ENCODE results near the gene IDH3B. TPM values are rescaled to one million over a fixed set of nuclear protein-coding genes. Genes with fewer than 3 reads are reported as not detected.

The IDH3B gene
- total RNA-seq, 1 donor from 2014 or later, result 65.5 TPM

- H3K27me3 ChIP-seq, result peaks cover 11% of the 10 kb centered on the region
- intact Hi-C loops (cut with DNase I), result no loop called here
Observed at GRCh38 chr20:2700913-2701620, 37.1 kb upstream of the IDH3B start.

DNA sequence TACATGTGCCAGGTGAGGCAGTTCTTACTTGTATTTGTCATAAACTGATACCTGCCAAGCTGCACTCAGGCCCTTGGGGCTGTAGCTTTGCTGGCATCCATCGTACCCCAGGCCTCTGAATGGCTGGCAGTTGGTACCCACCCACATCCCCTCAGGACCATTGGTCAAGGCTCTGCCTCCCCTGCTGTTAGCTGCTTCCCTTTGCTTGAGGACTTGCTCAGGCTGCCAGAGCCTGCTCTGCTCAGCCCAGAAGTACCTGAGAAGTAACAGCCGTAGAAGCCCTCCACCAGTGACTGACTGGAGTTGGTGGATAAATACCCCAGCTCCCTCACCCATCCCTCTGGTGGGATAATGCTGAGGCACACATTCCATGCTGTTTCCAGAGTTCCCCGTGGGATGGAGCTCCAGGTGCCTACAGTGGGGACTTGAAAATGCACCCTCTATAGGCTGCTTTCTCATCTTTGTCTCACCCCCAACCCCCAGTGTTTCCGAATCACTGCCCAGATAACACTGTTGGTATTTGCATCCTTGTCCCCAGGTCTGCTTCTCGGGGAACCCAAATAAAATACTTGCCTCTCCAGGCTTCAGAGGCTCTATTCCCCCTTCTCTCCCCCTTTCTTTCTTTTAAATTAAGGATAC, 35.9 kb upstream of the IDH3B start:
- no peak for ATAC-seq
- TF ChIP-seq CTCF (IDR thresholded peaks at IDR 0.05), result no peak
- no peak for DNase-seq
- H3K36me3 ChIP-seq, result no peaks in the 10 kb centered on the region
- H3K9me3 ChIP-seq, result no peaks in the 10 kb centered on the region
- H3K27ac ChIP-seq, result no peak overlapping the region
- intact Hi-C loops (cut with DNase I), result no loop called here
- H3K27me3 ChIP-seq, result peaks cover 19% of the 10 kb centered on the region
- H3K4me3 ChIP-seq, result no peak overlapping the region
- no peaks in the 10 kb centered on the region for H3K4me1 ChIP-seq

More at GRCh38 chr20:2700913-2701620, 37.1 kb upstream of the IDH3B start:
- H3K27ac ChIP-seq, result no peak overlapping the region
- H3K4me1 ChIP-seq, result no peaks in the 10 kb centered on the region
- H3K9me3 ChIP-seq, result no peaks in the 10 kb centered on the region
- TF ChIP-seq CTCF (IDR thresholded peaks at IDR 0.05), result no peak
- no peaks in the 10 kb centered on the region for H3K36me3 ChIP-seq
- no peak overlapping the region for H3K4me3 ChIP-seq
- no peak for ATAC-seq
- DNase-seq, result no peak

- intact Hi-C loops (cut with DNase I), result no loop called here
- DNase-seq, result no peak
- no peaks in the 10 kb centered on the region for H3K9me3 ChIP-seq
Observed at GRCh38 chr20:2698912-2699311, 34.9 kb upstream of the IDH3B start.

DNA sequence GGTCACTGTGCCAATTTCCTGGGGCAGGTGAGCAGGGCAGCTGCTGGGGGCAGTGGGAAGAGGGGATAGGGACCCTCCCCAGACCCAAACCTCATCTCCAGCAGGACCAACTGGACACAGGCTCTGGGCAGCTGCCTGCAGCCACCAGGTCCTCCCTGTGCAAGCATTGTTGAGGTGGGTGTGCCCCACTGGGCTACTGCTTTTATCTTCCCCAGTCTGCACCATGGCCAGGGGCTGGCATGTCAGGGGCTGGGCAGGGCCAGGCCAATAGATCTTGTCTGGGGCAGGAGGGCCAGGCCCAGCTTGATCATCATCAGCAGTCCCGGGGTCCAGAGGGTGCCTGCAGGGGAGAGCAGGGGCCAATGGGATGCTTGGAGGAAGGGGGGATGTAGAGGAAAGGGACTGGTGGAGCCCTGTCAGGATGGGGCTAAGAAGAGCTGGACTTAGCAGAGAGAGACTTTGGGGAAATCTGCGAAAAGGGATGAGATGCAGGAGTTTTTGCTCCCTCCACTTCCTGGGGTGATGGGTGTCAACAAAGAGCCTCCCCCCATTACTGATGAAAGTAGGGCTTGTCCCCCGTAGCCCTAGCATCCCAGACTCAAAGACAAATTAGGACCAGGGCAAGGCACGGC, 34.3 kb upstream of the IDH3B start:
- intact Hi-C loops (cut with DNase I), result no loop called here

More at GRCh38 chr20:2698912-2699311, 34.9 kb upstream of the IDH3B start:
- Histone ChIP-seq H3K36me3 (no peaks in the 10 kb centered on the region), H3K27me3 (peaks cover 27% of the 10 kb centered on the region), H3K4me1 (peaks cover 6% of the 10 kb centered on the region), H3K27ac (no peak overlapping the region), H3K4me3 (no peak overlapping the region)
- no peak for TF ChIP-seq CTCF (IDR thresholded peaks at IDR 0.05)
- ATAC-seq, result no peak

DNA sequence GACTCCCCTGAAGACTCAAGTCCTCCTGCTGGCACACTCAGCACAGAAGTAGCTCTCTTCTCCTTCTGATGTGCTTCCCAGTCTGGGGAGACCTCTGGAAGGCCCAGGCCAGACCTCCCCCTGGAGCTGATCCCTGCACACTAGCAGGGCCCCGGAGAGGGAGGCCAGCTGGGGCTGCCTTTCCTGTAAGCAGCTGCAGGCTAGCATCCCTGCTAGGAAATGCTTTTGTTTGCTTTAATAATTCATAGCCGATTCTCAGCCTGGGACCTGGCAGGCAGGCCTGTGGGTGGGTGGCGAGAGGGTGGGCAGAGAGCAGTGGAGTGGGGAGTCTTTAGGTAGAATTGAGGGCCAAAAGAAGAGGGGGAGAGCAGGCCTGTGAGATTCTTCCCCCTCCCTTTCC, 33.8 kb upstream of the IDH3B start:
- no peak for ATAC-seq
- H3K4me3 ChIP-seq, result no peak overlapping the region
- DNase-seq, result no peak
- H3K9me3 ChIP-seq, result no peaks in the 10 kb centered on the region
- no peak overlapping the region for H3K27ac ChIP-seq
- H3K27me3 ChIP-seq, result peaks cover 30% of the 10 kb centered on the region
- no peak for TF ChIP-seq CTCF (IDR thresholded peaks at IDR 0.05)
- intact Hi-C loops (cut with DNase I), result no loop called here
- peaks cover 11% of the 10 kb centered on the region for H3K4me1 ChIP-seq
- no peaks in the 10 kb centered on the region for H3K36me3 ChIP-seq

More for the DNA sequence above, 34.3 kb upstream of the IDH3B start:
- DNase-seq (no peak), ATAC-seq (no peak)
- Histone ChIP-seq H3K4me1 (peaks cover 11% of the 10 kb centered on the region), H3K36me3 (no peaks in the 10 kb centered on the region), H3K4me3 (no peak overlapping the region), H3K9me3 (no peaks in the 10 kb centered on the region), H3K27ac (no peak overlapping the region), H3K27me3 (peaks cover 30% of the 10 kb centered on the region)
- TF ChIP-seq CTCF (IDR thresholded peaks at IDR 0.05), result no peak
